Measurements from ENCODE around the gene ASRGL1.
A peak's percentile ranks its signal among the peaks of the same experiment; 100 is the strongest.

DNA sequence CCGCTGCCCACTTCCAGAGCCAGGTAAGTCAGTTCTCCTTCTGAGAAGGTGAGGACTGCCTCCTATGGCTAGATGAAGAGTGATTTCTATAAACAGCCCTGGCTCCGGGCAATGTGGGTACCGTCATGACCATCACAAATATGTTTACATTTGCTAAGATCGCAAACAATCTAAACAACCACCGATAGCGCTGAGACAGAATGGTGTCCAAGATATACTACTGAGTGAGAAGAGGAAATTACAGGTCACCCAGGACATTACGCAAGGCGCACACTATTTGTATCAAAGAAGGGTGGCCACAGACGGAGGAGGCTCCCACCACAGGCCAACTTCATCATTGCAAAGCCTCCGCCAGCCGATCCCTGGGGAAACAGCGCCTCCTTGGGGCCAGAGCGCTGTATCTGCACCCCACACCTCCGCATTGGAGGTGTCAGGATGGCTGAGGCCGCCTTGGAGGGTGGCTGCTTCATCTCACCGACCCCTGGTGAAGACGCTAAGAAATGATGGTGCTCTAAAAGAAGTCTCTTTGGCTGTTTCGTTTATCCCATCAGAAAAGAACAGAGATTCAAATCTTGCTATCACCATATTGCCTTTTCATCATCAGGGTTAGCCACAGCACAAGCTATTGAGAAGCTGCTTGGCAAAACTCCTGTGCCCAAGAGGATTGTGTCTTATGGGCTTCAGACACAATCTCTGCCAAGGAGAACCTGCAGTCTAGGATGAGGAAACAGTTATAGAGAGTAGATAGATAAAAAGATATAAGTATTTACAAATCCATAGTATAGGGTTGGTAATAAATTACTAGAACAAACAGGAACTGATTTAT, 12.3 kb upstream of the ASRGL1 start:
- TF ChIP-seq, protein P1, sequence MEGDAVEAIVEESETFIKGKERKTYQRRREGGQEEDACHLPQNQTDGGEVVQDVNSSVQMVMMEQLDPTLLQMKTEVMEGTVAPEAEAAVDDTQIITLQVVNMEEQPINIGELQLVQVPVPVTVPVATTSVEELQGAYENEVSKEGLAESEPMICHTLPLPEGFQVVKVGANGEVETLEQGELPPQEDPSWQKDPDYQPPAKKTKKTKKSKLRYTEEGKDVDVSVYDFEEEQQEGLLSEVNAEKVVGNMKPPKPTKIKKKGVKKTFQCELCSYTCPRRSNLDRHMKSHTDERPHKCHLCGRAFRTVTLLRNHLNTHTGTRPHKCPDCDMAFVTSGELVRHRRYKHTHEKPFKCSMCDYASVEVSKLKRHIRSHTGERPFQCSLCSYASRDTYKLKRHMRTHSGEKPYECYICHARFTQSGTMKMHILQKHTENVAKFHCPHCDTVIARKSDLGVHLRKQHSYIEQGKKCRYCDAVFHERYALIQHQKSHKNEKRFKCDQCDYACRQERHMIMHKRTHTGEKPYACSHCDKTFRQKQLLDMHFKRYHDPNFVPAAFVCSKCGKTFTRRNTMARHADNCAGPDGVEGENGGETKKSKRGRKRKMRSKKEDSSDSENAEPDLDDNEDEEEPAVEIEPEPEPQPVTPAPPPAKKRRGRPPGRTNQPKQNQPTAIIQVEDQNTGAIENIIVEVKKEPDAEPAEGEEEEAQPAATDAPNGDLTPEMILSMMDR (IDR thresholded peaks at IDR 0.05): peak; percentile 52
- TF ChIP-seq EZH2 (IDR thresholded peaks at IDR 0.05; ENCODE audit: borderline replicate concordance, insufficient read depth, low read depth, low read length, poor library complexity, severe bottlenecking): no peak
